Measurements from ENCODE around the gene GPSM1.

DNA sequence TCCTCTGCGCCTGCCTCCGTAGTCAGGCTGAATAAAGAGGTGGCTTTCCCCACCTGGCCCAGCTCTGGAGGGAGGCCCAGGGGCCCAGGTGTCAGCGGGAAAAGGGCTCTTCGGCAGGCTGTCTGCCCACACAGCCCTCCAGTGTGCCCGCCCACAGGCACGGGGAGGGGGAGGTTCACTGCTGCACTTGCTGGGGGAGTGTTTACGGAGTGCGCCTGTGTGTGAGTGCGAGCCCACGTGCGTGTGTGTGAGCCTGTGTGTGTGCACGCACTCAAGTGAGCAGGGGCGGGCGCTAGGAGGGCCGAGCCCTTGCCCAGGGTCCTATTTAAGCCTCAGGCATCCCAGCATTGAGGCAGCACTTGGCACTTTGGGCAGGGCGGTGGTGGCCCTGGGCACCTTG, 25.3 kb downstream of the GPSM1 start:
- no peak for TF ChIP-seq CTCF (IDR thresholded peaks at IDR 0.05; ENCODE audit: low read depth, low read length, missing input control)
- TF ChIP-seq MAX (IDR thresholded peaks at IDR 0.05) = no peak
- no peak for TF ChIP-seq JUND (IDR thresholded peaks at IDR 0.05)
- TF ChIP-seq RAD21 (IDR thresholded peaks at IDR 0.05) = no peak
- no peak for TF ChIP-seq ATF3 (IDR thresholded peaks at IDR 0.05)
- no peak for TF ChIP-seq SP1 (IDR thresholded peaks at IDR 0.05)
- TF ChIP-seq FOXA1 (IDR thresholded peaks at IDR 0.05) = no peak
- TF ChIP-seq YY1 (IDR thresholded peaks at IDR 0.05) = no peak

Data from liver (tissue), 3 donors.